Measurements from ENCODE around the gene ZBTB21. TPM values are rescaled to one million over a fixed set of nuclear protein-coding genes. Genes with fewer than 3 reads are reported as not detected.
A peak's percentile ranks its signal among the peaks of the same experiment; 100 is the strongest.

The ZBTB21 gene
- total RNA-seq, 2 experiments from 2014 or later: 20.3 to 27.2 TPM

GRCh38 chr21:41985662-41986416 lies 24.3 kb downstream of the ZBTB21 start:
- H3K27me3 Mint-ChIP-seq: peaks cover 3% of the 10 kb centered on the region
- peaks cover 2% of the 10 kb centered on the region for H3K4me1 Mint-ChIP-seq
- H3K36me3 Mint-ChIP-seq: peaks cover 8% of the 10 kb centered on the region
- peaks cover 1% of the 10 kb centered on the region for H3K9me3 Mint-ChIP-seq
- H3K27ac Mint-ChIP-seq: no peak overlapping the region
- ATAC-seq (ENCODE audit: low read depth) (no peak), DNase-seq (no peak)
- no peak overlapping the region for H3K4me3 Mint-ChIP-seq
- POLR2A ChIA-PET: interaction anchor here (0.6 kb wide), 1 partner anchor 112 kb away, joined by 3 read pairs; no protein-coding TSS in a partner anchor

- peaks cover 2% of the 10 kb centered on the region for H3K4me1 Mint-ChIP-seq
- no peak for DNase-seq
- POLR2A ChIA-PET: no interaction called here
These were observed 26.9 kb downstream of the ZBTB21 start for GRCh38 chr21:41983229-41983628.

GRCh38 chr21:41980561-41980960 lies 29.6 kb downstream of the ZBTB21 start:
- Mint-ChIP-seq H3K27ac (no peak overlapping the region), H3K27me3 (peaks cover 3% of the 10 kb centered on the region), H3K9me3 (peaks cover 9% of the 10 kb centered on the region), H3K4me1 (peaks cover 2% of the 10 kb centered on the region), H3K4me3 (no peak overlapping the region), H3K36me3 (peaks cover 12% of the 10 kb centered on the region)
- POLR2A ChIA-PET: interaction anchor here (1.0 kb wide), 1 partner anchor 51 kb away, joined by 3 read pairs; no protein-coding TSS in a partner anchor
- no peak for ATAC-seq (ENCODE audit: low read depth)
- DNase-seq: no peak

More at GRCh38 chr21:41983229-41983628, 26.9 kb downstream of the ZBTB21 start:
- no peak overlapping the region for H3K27ac Mint-ChIP-seq
- peaks cover 14% of the 10 kb centered on the region for H3K36me3 Mint-ChIP-seq
- H3K9me3 Mint-ChIP-seq: peaks cover 9% of the 10 kb centered on the region
- peaks cover 3% of the 10 kb centered on the region for H3K27me3 Mint-ChIP-seq
- ATAC-seq (ENCODE audit: low read depth): no peak
- no peak overlapping the region for H3K4me3 Mint-ChIP-seq

GRCh38 chr21:41979751-41980369 lies 30.3 kb downstream of the ZBTB21 start:
- ATAC-seq (ENCODE audit: low read depth) (no peak), DNase-seq (no peak)
- POLR2A ChIA-PET: interaction anchor here (1.0 kb wide), 1 partner anchor 50 kb away, joined by 3 read pairs; no protein-coding TSS in a partner anchor
- H3K36me3 Mint-ChIP-seq: peaks cover 12% of the 10 kb centered on the region
- H3K27me3 Mint-ChIP-seq: peaks cover 3% of the 10 kb centered on the region
- peaks cover 9% of the 10 kb centered on the region for H3K9me3 Mint-ChIP-seq
- peaks cover 2% of the 10 kb centered on the region for H3K4me1 Mint-ChIP-seq
- H3K4me3 Mint-ChIP-seq: no peak overlapping the region
- no peak overlapping the region for H3K27ac Mint-ChIP-seq

- Mint-ChIP-seq H3K9me3 (peaks cover 9% of the 10 kb centered on the region), H3K27me3 (peaks cover 3% of the 10 kb centered on the region), H3K4me1 (peaks cover 7% of the 10 kb centered on the region), H3K4me3 (no peak overlapping the region), H3K27ac (no peak overlapping the region), H3K36me3 (peaks cover 12% of the 10 kb centered on the region)
- no peak for ATAC-seq (ENCODE audit: low read depth)
- DNase-seq: no peak
- POLR2A ChIA-PET: interaction anchor here (1.0 kb wide), 1 partner anchor 50 kb away, joined by 3 read pairs; no protein-coding TSS in a partner anchor
These were observed 30.8 kb downstream of the ZBTB21 start for GRCh38 chr21:41979335-41979734.

- Mint-ChIP-seq H3K27me3 (peaks cover 3% of the 10 kb centered on the region), H3K4me3 (no peak overlapping the region), H3K9me3 (peaks cover 9% of the 10 kb centered on the region), H3K36me3 (peaks cover 8% of the 10 kb centered on the region), H3K4me1 (peaks cover 14% of the 10 kb centered on the region), H3K27ac (no peak overlapping the region)
- POLR2A ChIA-PET: no interaction called here
- DNase-seq (no peak), ATAC-seq (ENCODE audit: low read depth) (no peak)
These were observed 32.9 kb downstream of the ZBTB21 start for GRCh38 chr21:41977034-41977950.

GRCh38 chr21:41976611-41977010 lies 33.5 kb downstream of the ZBTB21 start:
- POLR2A ChIA-PET: no interaction called here
- no peak overlapping the region for H3K4me3 Mint-ChIP-seq
- H3K27me3 Mint-ChIP-seq: peaks cover under 1% of the 10 kb centered on the region
- peaks cover 8% of the 10 kb centered on the region for H3K9me3 Mint-ChIP-seq
- peaks cover 14% of the 10 kb centered on the region for H3K4me1 Mint-ChIP-seq
- H3K27ac Mint-ChIP-seq: no peak overlapping the region
- ATAC-seq (ENCODE audit: low read depth) (no peak), DNase-seq (no peak)
- peaks cover 8% of the 10 kb centered on the region for H3K36me3 Mint-ChIP-seq

GRCh38 chr21:41975391-41976272 lies 34.5 kb downstream of the ZBTB21 start:
- POLR2A ChIA-PET: no interaction called here
- no peak overlapping the region for H3K27ac Mint-ChIP-seq
- H3K27me3 Mint-ChIP-seq: no peaks in the 10 kb centered on the region
- peaks cover 8% of the 10 kb centered on the region for H3K9me3 Mint-ChIP-seq
- H3K4me1 Mint-ChIP-seq: peaks cover 14% of the 10 kb centered on the region
- no peak overlapping the region for H3K4me3 Mint-ChIP-seq
- H3K36me3 Mint-ChIP-seq: peaks cover 8% of the 10 kb centered on the region
- ATAC-seq (ENCODE audit: low read depth) (no peak), DNase-seq (no peak)

- POLR2A ChIA-PET: no interaction called here
- H3K27me3 Mint-ChIP-seq: no peaks in the 10 kb centered on the region
- peaks cover 14% of the 10 kb centered on the region for H3K4me1 Mint-ChIP-seq
- no peak for DNase-seq
- no peak overlapping the region for H3K4me3 Mint-ChIP-seq
- peaks cover 8% of the 10 kb centered on the region for H3K9me3 Mint-ChIP-seq
- peak overlapping the region; percentile 76 for H3K27ac Mint-ChIP-seq
- peaks cover 8% of the 10 kb centered on the region for H3K36me3 Mint-ChIP-seq
- ATAC-seq (ENCODE audit: low read depth): no peak
These were observed 35.5 kb downstream of the ZBTB21 start for GRCh38 chr21:41974752-41975053.

GRCh38 chr21:41973861-41974751 lies 36.1 kb downstream of the ZBTB21 start:
- Mint-ChIP-seq H3K27ac (peak overlapping the region; percentile 76), H3K4me1 (peaks cover 14% of the 10 kb centered on the region), H3K9me3 (peaks cover 2% of the 10 kb centered on the region), H3K27me3 (no peaks in the 10 kb centered on the region), H3K4me3 (peak overlapping the region; percentile 66), H3K36me3 (peaks cover 2% of the 10 kb centered on the region)
- POLR2A ChIA-PET: no interaction called here
- ATAC-seq (ENCODE audit: low read depth) (peak; percentile 97), DNase-seq (peak; percentile 44)

GRCh38 chr21:41973427-41973831 lies 36.7 kb downstream of the ZBTB21 start:
- H3K27me3 Mint-ChIP-seq: no peaks in the 10 kb centered on the region
- no peak overlapping the region for H3K4me3 Mint-ChIP-seq
- H3K4me1 Mint-ChIP-seq: peaks cover 14% of the 10 kb centered on the region
- ATAC-seq (ENCODE audit: low read depth) (no peak), DNase-seq (peak; percentile 18)
- H3K9me3 Mint-ChIP-seq: no peaks in the 10 kb centered on the region
- no peak overlapping the region for H3K27ac Mint-ChIP-seq
- H3K36me3 Mint-ChIP-seq: no peaks in the 10 kb centered on the region
- POLR2A ChIA-PET: no interaction called here

All from activated naive CD8-positive, alpha-beta T cell treated with anti-CD3 and anti-CD28 coated beads, Interleukin-2, amount 10 ng/mL, durations not matched to agents 7 days and 5 days (primary cell).